Osteoblast (primary cell): ENCODE measurements around the gene NEU1. TPM values are rescaled to one million over a fixed set of nuclear protein-coding genes. Genes with fewer than 3 reads are reported as not detected.

Experiments
- DNase-seq: peaks from one replicate; pipeline ENCODE4 v3.0.0; 2011; ENCODE audit warnings: low spot score, mixed read lengths; ENCODE audit not compliant: insufficient read length; ENCODE audit errors: missing footprints
- H2AFZ ChIP-seq: 2 replicates; pipeline ENCODE4 v1.6.0; 2011; ENCODE audit warnings: mild to moderate bottlenecking, low read length
- H3K27ac ChIP-seq: 2 replicates; pipeline ENCODE4 v1.5.1; 2011; ENCODE audit warnings: mild to moderate bottlenecking, low read depth, low read length, moderate library complexity
- H3K27me3 ChIP-seq: 2 replicates; pipeline ENCODE4 v1.6.0; 2012; ENCODE audit warnings: mild to moderate bottlenecking, control low read depth, inconsistent platforms, low read length, moderate library complexity; ENCODE audit not compliant: insufficient read depth
- H3K36me3 ChIP-seq: 2 replicates; pipeline ENCODE4 v1.5.1; 2011; ENCODE audit warnings: mild to moderate bottlenecking, low read length, control low read depth, moderate library complexity; ENCODE audit not compliant: insufficient read depth
- H3K4me1 ChIP-seq: 2 replicates; pipeline ENCODE4 v1.5.1; 2011; ENCODE audit warnings: mild to moderate bottlenecking, low read length, control low read depth, moderate library complexity; ENCODE audit not compliant: insufficient read depth
- H3K4me2 ChIP-seq: 2 replicates; pipeline ENCODE4 v1.6.0; 2011; ENCODE audit warnings: mild to moderate bottlenecking, low read length; ENCODE audit not compliant: insufficient read depth
- H3K4me3 ChIP-seq: fragments of 200-600 bp; sonication (generic); 3 replicates; pipeline ENCODE4 v1.5.1; 2012; ENCODE audit warnings: mild to moderate bottlenecking, low read length, inconsistent platforms; ENCODE audit not compliant: insufficient read depth
- H3K79me2 ChIP-seq: 2 replicates; pipeline ENCODE4 v1.6.0; 2012; ENCODE audit warnings: mild to moderate bottlenecking, low read length, control low read depth, inconsistent platforms; ENCODE audit not compliant: insufficient read depth
- H3K9me3 ChIP-seq: 2 replicates; pipeline ENCODE4 v1.5.1; 2011; ENCODE audit warnings: low read depth, low read length, control low read depth
- H4K20me1 ChIP-seq: 2 replicates; pipeline ENCODE4 v1.6.0; 2012; ENCODE audit warnings: mild to moderate bottlenecking, low read length, control low read depth; ENCODE audit not compliant: insufficient read depth
- total RNA-seq: library from RNA; depleted of rRNA; stranded (reverse); fragments of >200 nt; gene quantifications from 2 replicates; pipeline ENCODE4 v1.2.3, GENCODE V29; 2012
- TF ChIP-seq, protein P1 (sequence below): IDR thresholded peaks from 2 replicates; pipeline ENCODE4 v1.5.1; 2011; ENCODE audit warnings: mild to moderate bottlenecking, low read depth, low read length, moderate library complexity; ENCODE audit errors: extremely low read depth

The NEU1 gene
- total RNA-seq, 1 donor: 117 TPM

DNA sequence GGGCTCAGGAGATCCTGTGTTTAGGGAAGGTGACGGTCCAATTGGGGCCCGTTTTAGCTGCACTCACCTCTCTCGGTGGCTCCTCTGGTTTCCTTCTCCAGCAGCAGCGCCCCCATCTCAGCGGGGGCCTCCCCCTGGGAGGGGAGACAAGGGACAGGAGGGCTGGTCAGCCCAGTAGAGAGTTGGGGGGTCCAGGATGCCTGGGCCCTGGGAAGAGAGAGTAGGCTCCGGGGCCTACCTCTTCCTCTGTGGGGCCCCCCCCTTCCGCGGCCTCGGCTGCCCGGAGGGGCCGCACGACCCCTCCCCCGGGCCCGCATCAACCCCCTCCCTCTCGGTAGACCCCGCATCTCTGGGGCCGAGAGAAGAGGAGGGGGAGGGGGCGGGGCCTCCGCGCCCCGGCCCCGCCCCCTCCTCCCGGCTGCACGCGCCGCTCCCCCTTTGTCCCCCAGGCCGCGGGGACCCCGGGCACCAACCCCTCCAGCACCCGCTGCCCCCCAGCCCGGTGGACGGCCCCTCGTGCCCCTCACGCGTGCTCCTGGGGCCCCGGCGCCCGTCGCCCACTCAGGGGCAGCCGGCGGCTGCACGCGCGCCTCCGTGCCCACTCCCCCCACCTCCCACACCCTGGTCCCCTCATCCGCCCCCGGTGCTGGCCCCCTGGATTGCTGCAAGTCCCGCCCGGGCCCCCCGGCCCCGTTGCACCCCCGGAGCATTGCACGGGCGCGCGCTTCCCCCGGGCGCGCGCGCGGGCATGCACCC is 34.4 kb upstream of the NEU1 start:
- Histone ChIP-seq H3K27me3 (no peaks in the 10 kb centered on the region), H3K27ac (peak overlapping the region; percentile 3)

DNA sequence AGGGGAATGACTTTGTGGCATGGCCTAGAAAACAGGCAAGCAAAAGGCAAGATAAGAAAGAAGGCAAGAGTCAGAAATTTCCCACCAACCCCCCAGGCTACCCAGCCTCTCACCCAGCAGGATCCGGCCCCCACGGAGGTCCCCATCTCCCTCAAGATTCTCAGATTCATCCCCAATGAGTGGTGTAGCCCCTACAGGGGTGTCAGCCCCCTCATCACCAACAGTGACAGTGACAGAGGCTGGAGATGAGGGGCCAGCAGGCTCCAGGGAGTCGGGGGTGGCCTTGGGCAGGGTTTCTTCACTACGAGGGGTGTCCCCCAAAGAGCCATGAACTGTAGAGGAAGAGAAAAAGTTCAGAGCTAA is 33.9 kb upstream of the NEU1 start:
- no peaks in the 10 kb centered on the region for H3K9me3 ChIP-seq
- H3K4me2 ChIP-seq: peak overlapping the region; percentile 87
- H3K27me3 ChIP-seq: no peaks in the 10 kb centered on the region
- peak overlapping the region; percentile 73 for H2AFZ ChIP-seq
- peaks cover 13% of the 10 kb centered on the region for H3K79me2 ChIP-seq
- TF ChIP-seq, protein P1, sequence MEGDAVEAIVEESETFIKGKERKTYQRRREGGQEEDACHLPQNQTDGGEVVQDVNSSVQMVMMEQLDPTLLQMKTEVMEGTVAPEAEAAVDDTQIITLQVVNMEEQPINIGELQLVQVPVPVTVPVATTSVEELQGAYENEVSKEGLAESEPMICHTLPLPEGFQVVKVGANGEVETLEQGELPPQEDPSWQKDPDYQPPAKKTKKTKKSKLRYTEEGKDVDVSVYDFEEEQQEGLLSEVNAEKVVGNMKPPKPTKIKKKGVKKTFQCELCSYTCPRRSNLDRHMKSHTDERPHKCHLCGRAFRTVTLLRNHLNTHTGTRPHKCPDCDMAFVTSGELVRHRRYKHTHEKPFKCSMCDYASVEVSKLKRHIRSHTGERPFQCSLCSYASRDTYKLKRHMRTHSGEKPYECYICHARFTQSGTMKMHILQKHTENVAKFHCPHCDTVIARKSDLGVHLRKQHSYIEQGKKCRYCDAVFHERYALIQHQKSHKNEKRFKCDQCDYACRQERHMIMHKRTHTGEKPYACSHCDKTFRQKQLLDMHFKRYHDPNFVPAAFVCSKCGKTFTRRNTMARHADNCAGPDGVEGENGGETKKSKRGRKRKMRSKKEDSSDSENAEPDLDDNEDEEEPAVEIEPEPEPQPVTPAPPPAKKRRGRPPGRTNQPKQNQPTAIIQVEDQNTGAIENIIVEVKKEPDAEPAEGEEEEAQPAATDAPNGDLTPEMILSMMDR: no peak
- peak overlapping the region; percentile 3 for H3K27ac ChIP-seq
- peaks cover 34% of the 10 kb centered on the region for H3K36me3 ChIP-seq
- H3K4me3 ChIP-seq: peak overlapping the region; percentile 87
- no peak for DNase-seq
- H4K20me1 ChIP-seq: no peaks in the 10 kb centered on the region
- peaks cover 12% of the 10 kb centered on the region for H3K4me1 ChIP-seq

More for the DNA sequence above, 34.4 kb upstream of the NEU1 start:
- Histone ChIP-seq H3K79me2 (peaks cover 13% of the 10 kb centered on the region), H2AFZ (peak overlapping the region; percentile 73), H4K20me1 (no peaks in the 10 kb centered on the region), H3K36me3 (peaks cover 28% of the 10 kb centered on the region), H3K4me2 (peak overlapping the region; percentile 87), H3K9me3 (no peaks in the 10 kb centered on the region), H3K4me3 (peak overlapping the region; percentile 87), H3K4me1 (peaks cover 12% of the 10 kb centered on the region)
- TF ChIP-seq, protein P1: no peak
- DNase-seq: peak; percentile 81

DNA sequence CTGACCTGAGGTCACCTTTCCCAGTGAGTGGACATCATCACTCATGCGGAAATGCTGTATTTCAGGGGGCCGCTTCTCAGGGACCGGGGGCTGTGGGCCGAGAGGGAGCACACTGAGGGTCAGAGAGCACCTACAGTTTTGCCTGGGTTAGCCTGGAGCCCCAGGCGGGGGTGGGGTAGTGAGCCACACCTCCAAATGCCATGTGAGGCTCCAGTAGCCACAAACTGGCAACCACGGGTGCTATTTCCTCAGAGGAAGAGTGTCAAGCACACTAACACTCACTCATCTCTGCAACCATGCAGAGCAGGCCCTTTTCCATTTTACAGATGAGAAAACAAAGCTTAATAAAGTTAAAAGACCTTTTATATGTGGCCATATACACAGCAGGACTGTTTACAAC is 30.2 kb upstream of the NEU1 start:
- H3K4me3 ChIP-seq: no peak overlapping the region
- H4K20me1 ChIP-seq: no peaks in the 10 kb centered on the region
- peaks cover 4% of the 10 kb centered on the region for H3K79me2 ChIP-seq
- H3K4me1 ChIP-seq: no peaks in the 10 kb centered on the region
- peaks cover 56% of the 10 kb centered on the region for H3K36me3 ChIP-seq
- H3K27me3 ChIP-seq: no peaks in the 10 kb centered on the region
- no peak overlapping the region for H3K4me2 ChIP-seq
- no peak overlapping the region for H2AFZ ChIP-seq
- TF ChIP-seq, protein P1: no peak
- no peaks in the 10 kb centered on the region for H3K9me3 ChIP-seq
- DNase-seq: peak; percentile 61
- H3K27ac ChIP-seq: no peak overlapping the region

DNA sequence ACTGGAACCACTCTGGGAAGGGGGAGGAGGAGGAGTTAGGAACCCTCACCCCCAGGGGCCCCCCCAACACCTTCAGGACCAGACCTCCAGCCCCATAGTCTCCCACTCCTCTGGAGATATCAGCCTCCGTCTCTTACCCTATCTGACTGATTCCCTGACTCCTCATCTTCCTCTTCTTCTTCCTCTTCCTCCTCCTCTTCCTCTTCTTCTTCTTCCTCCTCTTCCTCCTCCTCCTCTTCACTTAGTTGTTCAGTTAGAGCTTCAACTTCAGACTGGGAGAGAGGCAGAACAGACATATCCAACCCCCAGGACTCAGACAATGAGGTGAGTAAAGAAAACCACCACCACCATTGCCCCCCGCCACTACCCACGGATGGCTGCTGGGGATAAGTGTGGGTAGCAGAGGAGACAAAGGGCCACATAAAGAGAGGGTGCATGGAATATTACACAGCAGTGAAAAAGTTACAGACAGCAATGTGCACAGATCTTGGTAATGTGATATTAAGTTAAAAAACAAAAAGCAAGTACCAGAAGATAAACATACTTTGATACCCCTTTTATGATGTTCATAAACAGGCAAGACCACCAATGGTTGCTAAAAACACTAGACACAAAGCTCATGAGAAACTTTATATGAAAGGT is 26.8 kb upstream of the NEU1 start:
- Histone ChIP-seq H3K4me2 (no peak overlapping the region), H3K36me3 (peaks cover 73% of the 10 kb centered on the region), H3K9me3 (no peaks in the 10 kb centered on the region), H2AFZ (no peak overlapping the region), H3K4me3 (no peak overlapping the region), H3K4me1 (no peaks in the 10 kb centered on the region), H3K27ac (no peak overlapping the region), H3K27me3 (no peaks in the 10 kb centered on the region), H4K20me1 (no peaks in the 10 kb centered on the region), H3K79me2 (no peaks in the 10 kb centered on the region)
- TF ChIP-seq, protein P1: no peak
- DNase-seq: no peak
